Osteoblast (primary cell): Measurements from ENCODE around the gene MRGPRG. TPM values are rescaled to one million over a fixed set of nuclear protein-coding genes. Genes with fewer than 3 reads are reported as not detected.
A peak's percentile ranks its signal among the peaks of the same experiment; 100 is the strongest.

ENCODE experiments used
- DNase-seq: peaks from one replicate; pipeline ENCODE4 v3.0.0; 2011; ENCODE audit warnings: low spot score, mixed read lengths; ENCODE audit not compliant: insufficient read length; ENCODE audit errors: missing footprints
- H2AFZ ChIP-seq: 2 replicates; pipeline ENCODE4 v1.6.0; 2011; ENCODE audit warnings: mild to moderate bottlenecking, low read length
- H3K27ac ChIP-seq: 2 replicates; pipeline ENCODE4 v1.5.1; 2011; ENCODE audit warnings: mild to moderate bottlenecking, low read depth, low read length, moderate library complexity
- H3K27me3 ChIP-seq: 2 replicates; pipeline ENCODE4 v1.6.0; 2012; ENCODE audit warnings: mild to moderate bottlenecking, control low read depth, inconsistent platforms, low read length, moderate library complexity; ENCODE audit not compliant: insufficient read depth
- H3K36me3 ChIP-seq: 2 replicates; pipeline ENCODE4 v1.5.1; 2011; ENCODE audit warnings: mild to moderate bottlenecking, low read length, control low read depth, moderate library complexity; ENCODE audit not compliant: insufficient read depth
- H3K4me1 ChIP-seq: 2 replicates; pipeline ENCODE4 v1.5.1; 2011; ENCODE audit warnings: mild to moderate bottlenecking, low read length, control low read depth, moderate library complexity; ENCODE audit not compliant: insufficient read depth
- H3K4me2 ChIP-seq: 2 replicates; pipeline ENCODE4 v1.6.0; 2011; ENCODE audit warnings: mild to moderate bottlenecking, low read length; ENCODE audit not compliant: insufficient read depth
- H3K4me3 ChIP-seq: fragments of 200-600 bp; sonication (generic); 3 replicates; pipeline ENCODE4 v1.5.1; 2012; ENCODE audit warnings: mild to moderate bottlenecking, low read length, inconsistent platforms; ENCODE audit not compliant: insufficient read depth
- H3K79me2 ChIP-seq: 2 replicates; pipeline ENCODE4 v1.6.0; 2012; ENCODE audit warnings: mild to moderate bottlenecking, low read length, control low read depth, inconsistent platforms; ENCODE audit not compliant: insufficient read depth
- H3K9me3 ChIP-seq: 2 replicates; pipeline ENCODE4 v1.5.1; 2011; ENCODE audit warnings: low read depth, low read length, control low read depth
- H4K20me1 ChIP-seq: 2 replicates; pipeline ENCODE4 v1.6.0; 2012; ENCODE audit warnings: mild to moderate bottlenecking, low read length, control low read depth; ENCODE audit not compliant: insufficient read depth
- CTCF ChIP-seq: IDR thresholded peaks from 2 replicates; pipeline ENCODE4 v1.5.1; 2011; ENCODE audit warnings: mild to moderate bottlenecking, low read depth, low read length, moderate library complexity; ENCODE audit errors: extremely low read depth
- total RNA-seq: library from RNA; depleted of rRNA; stranded (reverse); fragments of >200 nt; gene quantifications from 2 replicates; pipeline ENCODE4 v1.2.3, GENCODE V29; 2012

Gene MRGPRG
- total RNA-seq, 1 donor = not detected

- Histone ChIP-seq H3K79me2 (no peaks in the 10 kb centered on the region), H3K4me3 (no peak overlapping the region), H4K20me1 (no peaks in the 10 kb centered on the region), H2AFZ (no peak overlapping the region), H3K9me3 (no peaks in the 10 kb centered on the region), H3K4me2 (no peak overlapping the region), H3K36me3 (no peaks in the 10 kb centered on the region), H3K4me1 (no peaks in the 10 kb centered on the region), H3K27me3 (peaks cover 34% of the 10 kb centered on the region), H3K27ac (no peak overlapping the region)
- DNase-seq = peak; percentile 86
- TF ChIP-seq CTCF = no peak
Observed at GRCh38 chr11:3230636-3231549, 12.3 kb upstream of the MRGPRG start.

GRCh38 chr11:3229673-3230630 is 11.3 kb upstream of the MRGPRG start:
- no peak overlapping the region for H3K27ac ChIP-seq
- peak; percentile 73 for DNase-seq
- H3K4me3 ChIP-seq = no peak overlapping the region
- no peaks in the 10 kb centered on the region for H3K36me3 ChIP-seq
- H3K9me3 ChIP-seq = no peaks in the 10 kb centered on the region
- H2AFZ ChIP-seq = no peak overlapping the region
- H4K20me1 ChIP-seq = no peaks in the 10 kb centered on the region
- peaks cover 26% of the 10 kb centered on the region for H3K27me3 ChIP-seq
- no peaks in the 10 kb centered on the region for H3K79me2 ChIP-seq
- TF ChIP-seq CTCF = no peak
- H3K4me1 ChIP-seq = no peaks in the 10 kb centered on the region
- H3K4me2 ChIP-seq = no peak overlapping the region

- Histone ChIP-seq H3K27ac (no peak overlapping the region), H3K4me3 (no peak overlapping the region), H3K4me1 (no peaks in the 10 kb centered on the region), H2AFZ (no peak overlapping the region), H3K79me2 (no peaks in the 10 kb centered on the region), H3K4me2 (no peak overlapping the region), H3K27me3 (peaks cover 34% of the 10 kb centered on the region), H3K36me3 (no peaks in the 10 kb centered on the region), H3K9me3 (no peaks in the 10 kb centered on the region), H4K20me1 (no peaks in the 10 kb centered on the region)
- no peak for TF ChIP-seq CTCF
- DNase-seq = peak; percentile 42
Observed at GRCh38 chr11:3228445-3228829, 9.8 kb upstream of the MRGPRG start.
